Tibial nerve (tissue), 4 donors: ENCODE results near the gene DISP3. TPM values are rescaled to one million over a fixed set of nuclear protein-coding genes. Genes with fewer than 3 reads are reported as not detected.

Experiments
- DNase-seq, 2 donors: peaks; one replicate each; pipeline ENCODE4 v3.0.0-alpha.2; 2019; ENCODE audit warnings: low spot score in 2 of 2
- H3K27ac ChIP-seq, 4 donors: fragments of 200-600 bp; sonication (generic) in 3 of 4; one replicate each; pipeline ENCODE4 v1.5.1; 2017 to 2019; ENCODE audit warnings: mild to moderate bottlenecking in 1 of 4
- H3K27me3 ChIP-seq, 2 donors: fragments of 200-600 bp; sonication (generic) in 1 of 2; one replicate each; pipeline versions ENCODE4 v1.5.1 to v1.6.0; 2017 to 2019
- H3K36me3 ChIP-seq, 3 donors: fragments of 200-600 bp; sonication (generic); one replicate each; pipeline ENCODE4 v1.5.1; 2018 to 2019
- H3K4me1 ChIP-seq, 4 donors: fragments of 200-600 bp; sonication (generic) in 3 of 4; one replicate each; pipeline ENCODE4 v1.5.1; 2017 to 2019
- H3K4me3 ChIP-seq, 4 donors: fragments of 200-600 bp; sonication (generic) in 3 of 4; one replicate each; pipeline ENCODE4 v1.5.1; 2017 to 2019; ENCODE audit warnings: mild to moderate bottlenecking in 1 of 4, moderate library complexity in 1 of 4
- H3K9me3 ChIP-seq, 4 donors: fragments of 200-600 bp; sonication (generic) in 3 of 4; one replicate each; pipeline ENCODE4 v1.5.1; 2017 to 2019
- CTCF ChIP-seq, 5 experiments: fragments of 200-600 bp in 3 of 5; fragments of 450-650 bp in 2 of 5; sonication (generic) in 3 of 5; IDR thresholded peaks; one replicate each; pipeline ENCODE4 v1.5.1; 2016 to 2019; ENCODE audit warnings: antibody characterized with exemption in 5 of 5, mild to moderate bottlenecking in 3 of 5, moderate library complexity in 2 of 5
- EP300 ChIP-seq, 2 donors: sonication (generic); formaldehyde crosslinking; IDR thresholded peaks; one replicate each; pipeline ENCODE4 v1.6.1; 2017; ENCODE audit warnings: antibody characterized with exemption in 2 of 2, mild to moderate bottlenecking in 1 of 2
- POLR2A ChIP-seq, 2 donors: fragments of 450-650 bp; IDR thresholded peaks; one replicate each; pipeline ENCODE4 v1.6.1; 2017; ENCODE audit warnings: antibody characterized with exemption in 2 of 2, mild to moderate bottlenecking in 2 of 2, moderate library complexity in 2 of 2
- WGBS, 2 donors: methylation state at CpG; one replicate each; pipeline ENCODE4 v1.1.5; 2018; 5-methylcytosine and 5-hydroxymethylcytosine counted together
- total RNA-seq, 4 donors: library from RNA; depleted of rRNA; stranded (reverse); fragments of >200 nt; gene quantifications; one replicate each; pipeline ENCODE4 v1.1.0, GENCODE V29; 2016

Gene DISP3
- total RNA-seq, 4 donors from 2014 or later = 0.59 TPM; not detected in 3

DNA sequence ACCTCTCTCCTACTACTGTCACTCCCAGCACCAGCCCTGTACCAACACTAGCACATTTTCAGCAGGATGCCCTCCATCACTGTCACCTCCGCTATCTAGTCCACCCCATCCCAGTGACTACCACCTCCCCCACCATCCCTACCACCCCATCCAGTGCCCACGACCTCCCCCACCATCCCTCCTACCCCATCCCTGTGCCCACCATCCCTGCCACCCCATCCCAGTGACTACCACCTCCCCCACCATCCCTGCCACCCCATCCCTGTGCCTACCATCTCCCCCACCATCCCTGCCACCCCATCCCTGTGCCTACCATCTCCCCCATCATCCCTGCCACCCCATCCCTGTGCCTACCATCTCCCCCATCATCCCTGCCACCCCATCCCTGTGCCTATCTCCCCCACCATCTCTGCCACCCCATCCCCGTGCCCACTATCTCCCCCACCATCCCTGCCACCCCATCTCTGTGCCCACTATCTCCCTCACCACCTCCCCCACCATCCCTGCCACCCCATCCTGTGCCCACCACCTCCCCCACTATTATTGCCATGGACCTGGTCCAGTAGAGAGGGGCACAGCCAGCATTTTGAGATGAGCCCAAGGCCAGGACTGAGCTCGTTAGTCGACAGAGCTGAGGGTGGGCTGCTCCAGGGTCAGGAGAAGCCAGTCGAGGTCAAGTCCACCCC, 45.7 kb downstream of the DISP3 start:
- no peaks in the 10 kb centered on the region for H3K9me3 ChIP-seq
- TF ChIP-seq POLR2A (IDR thresholded peaks at IDR 0.05) = no peak
- no peak for TF ChIP-seq EP300 (IDR thresholded peaks at IDR 0.05)
- no peak for TF ChIP-seq CTCF (IDR thresholded peaks at IDR 0.05)
- H3K4me3 ChIP-seq = no peak overlapping the region
- no peaks in the 10 kb centered on the region for H3K36me3 ChIP-seq
- H3K4me1 ChIP-seq = no peaks in the 10 kb centered on the region
- no peak for DNase-seq
- 73 to 80% methylated on average over 6 of the region's 6 CpGs for WGBS, 2 donors
- H3K27me3 ChIP-seq = no peaks in the 10 kb centered on the region
- H3K27ac ChIP-seq = no peak overlapping the region

DNA sequence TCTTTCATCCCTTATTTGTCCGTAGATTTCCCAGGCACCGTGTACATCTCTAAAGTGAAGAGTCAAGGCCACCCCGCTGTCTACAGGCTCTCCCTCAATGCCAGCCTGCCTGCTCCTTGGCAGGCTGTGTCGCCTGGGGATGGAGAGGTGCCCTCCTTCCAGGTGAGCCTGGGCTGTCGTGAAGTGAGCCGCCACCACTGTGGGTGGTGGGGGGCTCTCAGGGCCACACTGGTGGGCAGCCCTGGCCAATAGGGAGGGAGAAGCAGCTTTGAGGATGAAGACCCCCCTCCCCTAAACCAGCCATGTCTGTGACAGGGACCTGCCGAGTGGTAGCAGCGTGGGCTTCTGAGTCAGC, 46.2 kb downstream of the DISP3 start:
- no peaks in the 10 kb centered on the region for H3K36me3 ChIP-seq
- no peak for DNase-seq
- WGBS, 2 donors = 75 to 81% methylated on average over 7 to 8 of the region's 8 CpGs
- H3K9me3 ChIP-seq = no peaks in the 10 kb centered on the region
- H3K27me3 ChIP-seq = no peaks in the 10 kb centered on the region
- H3K4me3 ChIP-seq = no peak overlapping the region
- no peak for TF ChIP-seq EP300 (IDR thresholded peaks at IDR 0.05)
- TF ChIP-seq POLR2A (IDR thresholded peaks at IDR 0.05) = no peak
- no peak for TF ChIP-seq CTCF (IDR thresholded peaks at IDR 0.05)
- H3K4me1 ChIP-seq = no peaks in the 10 kb centered on the region
- H3K27ac ChIP-seq = no peak overlapping the region

- no peak for DNase-seq
- TF ChIP-seq EP300 (IDR thresholded peaks at IDR 0.05) (no peak), POLR2A (IDR thresholded peaks at IDR 0.05) (no peak), CTCF (IDR thresholded peaks at IDR 0.05) (no peak)
Observed at GRCh38 chr1:11525516-11525915, 46.6 kb downstream of the DISP3 start.

GRCh38 chr1:11526071-11526895, 47.3 kb downstream of the DISP3 start:
- Histone ChIP-seq H3K4me3 (no peak overlapping the region), H3K36me3 (no peaks in the 10 kb centered on the region), H3K27me3 (no peaks in the 10 kb centered on the region), H3K27ac (no peak overlapping the region), H3K4me1 (no peaks in the 10 kb centered on the region), H3K9me3 (no peaks in the 10 kb centered on the region)
- WGBS, 2 donors = 79 to 80% methylated on average over 26 of the region's 26 CpGs
- no peak for DNase-seq
- TF ChIP-seq EP300 (IDR thresholded peaks at IDR 0.05) (no peak), CTCF (IDR thresholded peaks at IDR 0.05) (no peak)

More at GRCh38 chr1:11525516-11525915, 46.6 kb downstream of the DISP3 start:
- H3K36me3 ChIP-seq = no peaks in the 10 kb centered on the region
- no peak overlapping the region for H3K27ac ChIP-seq
- no peak overlapping the region for H3K4me3 ChIP-seq
- WGBS, 2 donors = 84% methylated on average over 7 of the region's 7 CpGs
- no peaks in the 10 kb centered on the region for H3K9me3 ChIP-seq
- H3K27me3 ChIP-seq = no peaks in the 10 kb centered on the region
- H3K4me1 ChIP-seq = no peaks in the 10 kb centered on the region
